K562 (cell line): ENCODE measurements around the gene ABHD16A. TPM values are rescaled to one million over a fixed set of nuclear protein-coding genes. Genes with fewer than 3 reads are reported as not detected.
A peak's percentile ranks its signal among the peaks of the same experiment; 100 is the strongest.

Experiments used
- CC2D1A ChIP-seq: fragments of 450-650 bp; IDR thresholded peaks from 2 replicates; pipeline ENCODE4 v1.6.1; 2017; ENCODE audit warnings: mild to moderate bottlenecking
- FOXA3 ChIP-seq, 2 experiments: fragments of 450-650 bp in 1 of 2; sonication (generic) in 1 of 2; formaldehyde crosslinking; IDR thresholded peaks in 1 of 2; conservative IDR thresholded peaks in 1 of 2; 2 replicates each; pipeline versions ENCODE4 v1.4.0 to v1.8.0; 2020 to 2022; ENCODE audit warnings: mild to moderate bottlenecking in 2 of 2, missing genetic modification reagents in 1 of 2
- FOXM1 ChIP-seq, 2 experiments: fragments of 450-650 bp in 1 of 2; sonication (generic) in 1 of 2; formaldehyde crosslinking in 1 of 2; IDR thresholded peaks; 2 replicates each; pipeline versions ENCODE4 v1.6.1 to v1.9.0; 2017 to 2022; ENCODE audit warnings: low read depth in 2 of 2, mild to moderate bottlenecking in 2 of 2, missing genetic modification reagents in 1 of 2, moderate library complexity in 1 of 2
- HOXB6 ChIP-seq: fragments of 250-450 bp; sonication (Bioruptor Pico); IDR thresholded peaks from 2 replicates; pipeline ENCODE4 v1.5.1; 2022; ENCODE audit warnings: mild to moderate bottlenecking, borderline replicate concordance
- KAT2B ChIP-seq: IDR thresholded peaks from one replicate; pipeline ENCODE4 v1.6.1; 2012; ENCODE audit warnings: low read depth, mild to moderate bottlenecking, control low read depth, inconsistent platforms, low read length, moderate library complexity
- NEUROD1 ChIP-seq: fragments of 150-350 bp; IDR thresholded peaks from 2 replicates; pipeline ENCODE4 v1.6.1; 2014; ENCODE audit warnings: borderline replicate concordance, low read length, low read depth; ENCODE audit not compliant: partially characterized antibody
- NR2C2 ChIP-seq, 2 experiments: fragments of 200-800 bp in 1 of 2; sonication (Bioruptor generic) in 1 of 2; sonication (generic) in 1 of 2; formaldehyde crosslinking in 1 of 2; IDR thresholded peaks; 2 replicates each; pipeline versions ENCODE4 v1.6.1 to v1.8.0; 2016 to 2022; ENCODE audit warnings: mild to moderate bottlenecking in 1 of 2, missing compliant biosample characterization in 1 of 2, missing genetic modification characterization in 1 of 2, missing genetic modification reagents in 1 of 2
- PTBP1 ChIP-seq: fragments of 200-400 bp; formaldehyde crosslinking; IDR thresholded peaks from 2 replicates; pipeline ENCODE4 v1.6.1; 2017; ENCODE audit warnings: low read depth, low read length
- PTRF ChIP-seq: fragments of 450-650 bp; IDR thresholded peaks from 2 replicates; pipeline ENCODE4 v1.6.1; 2016; ENCODE audit warnings: mild to moderate bottlenecking, missing genetic modification characterization, missing compliant biosample characterization
- RBM39 ChIP-seq: fragments of 200-400 bp; formaldehyde crosslinking; optimal IDR thresholded peaks from 2 replicates; pipeline ENCODE3; 2018; ENCODE audit warnings: low read depth, low read length
- SRSF3 ChIP-seq: fragments of 200-400 bp; formaldehyde crosslinking; IDR thresholded peaks from 2 replicates; pipeline ENCODE4 v1.6.1; 2016; ENCODE audit warnings: mild to moderate bottlenecking, low read length, moderate library complexity; ENCODE audit not compliant: insufficient read depth
- TBL1XR1 ChIP-seq, 2 experiments: IDR thresholded peaks; 2 replicates each; pipeline ENCODE4 v1.6.1; 2012; ENCODE audit warnings: improper control_type of control experiment in 2 of 2, low read length in 2 of 2, mild to moderate bottlenecking in 1 of 2
- THRAP3 ChIP-seq: fragments of 450-650 bp; IDR thresholded peaks from 2 replicates; pipeline ENCODE4 v1.6.1; 2016; ENCODE audit warnings: mild to moderate bottlenecking, inconsistent platforms, borderline replicate concordance
- TOE1 ChIP-seq, 2 experiments: fragments of 450-650 bp in 1 of 2; sonication (generic) in 1 of 2; formaldehyde crosslinking in 1 of 2; IDR thresholded peaks; 2 replicates each; pipeline versions ENCODE4 v1.7.1 to v1.8.0; 2016 to 2022; ENCODE audit warnings: borderline replicate concordance in 2 of 2, mild to moderate bottlenecking in 2 of 2, antibody characterized with exemption in 1 of 2, inconsistent platforms in 1 of 2, low read depth in 1 of 2, missing genetic modification reagents in 1 of 2, moderate library complexity in 1 of 2
- ZNF584 ChIP-seq: fragments of 200-800 bp; sonication (Bioruptor generic); IDR thresholded peaks from 2 replicates; pipeline ENCODE4 v1.6.1; 2016; ENCODE audit warnings: low read depth, mild to moderate bottlenecking, missing genetic modification characterization, missing compliant biosample characterization
- polyA plus RNA-seq, 8 experiments: library from polyadenylated mRNA; depleted of rRNA in 4 of 8; stranded (reverse) in 5 of 8; unstranded in 3 of 8; fragments of >200 nt; fragmentation: Nextera tagmentation in 2 of 8; fragmentation: Illumina TruSeq in 1 of 8; extraction: Ambion mirVana in 2 of 8; extraction: Trizol in 1 of 8; gene quantifications; 2 replicates each; pipeline versions ENCODE4 v1.2.1 to v1.2.3, GENCODE V29; 2011 to 2014; ENCODE audit warnings: inconsistent platforms in 1 of 8, missing spikeins in 1 of 8
- total RNA-seq, 7 experiments: library from RNA; depleted of rRNA in 6 of 7; stranded (reverse); fragments of >200 nt in 6 of 7; fragmentation: Illumina TruSeq in 2 of 7; extraction: Trizol in 2 of 7; gene quantifications; 2 replicates each; pipeline versions ENCODE4 v1.2.1 to v1.2.3, GENCODE V29; 2011 to 2021; ENCODE audit warnings: low replicate concordance in 1 of 7
- TF ChIP-seq, protein P1 (sequence below): sonication (generic); formaldehyde crosslinking; IDR thresholded peaks from 2 replicates; pipeline ENCODE4 v1.8.0; 2022; ENCODE audit warnings: mild to moderate bottlenecking, missing genetic modification reagents, borderline replicate concordance
- TF ChIP-seq, protein P2 (sequence below): sonication (generic); formaldehyde crosslinking; IDR thresholded peaks from 2 replicates; pipeline ENCODE4 v1.8.0; 2022; ENCODE audit warnings: missing genetic modification reagents, mild to moderate bottlenecking, borderline replicate concordance
- TF ChIP-seq, protein P3 (sequence below): sonication (generic); formaldehyde crosslinking; IDR thresholded peaks from 2 replicates; pipeline ENCODE4 v1.9.0; 2022; ENCODE audit warnings: mild to moderate bottlenecking, missing genetic modification reagents

The ABHD16A gene
- total and polyA plus RNA-seq, 9 of the 15 experiments (the other 6 are each of a cell fraction or from before 2014, with no cell fraction given) = 25.8 to 120 (median 81.6) TPM

DNA sequence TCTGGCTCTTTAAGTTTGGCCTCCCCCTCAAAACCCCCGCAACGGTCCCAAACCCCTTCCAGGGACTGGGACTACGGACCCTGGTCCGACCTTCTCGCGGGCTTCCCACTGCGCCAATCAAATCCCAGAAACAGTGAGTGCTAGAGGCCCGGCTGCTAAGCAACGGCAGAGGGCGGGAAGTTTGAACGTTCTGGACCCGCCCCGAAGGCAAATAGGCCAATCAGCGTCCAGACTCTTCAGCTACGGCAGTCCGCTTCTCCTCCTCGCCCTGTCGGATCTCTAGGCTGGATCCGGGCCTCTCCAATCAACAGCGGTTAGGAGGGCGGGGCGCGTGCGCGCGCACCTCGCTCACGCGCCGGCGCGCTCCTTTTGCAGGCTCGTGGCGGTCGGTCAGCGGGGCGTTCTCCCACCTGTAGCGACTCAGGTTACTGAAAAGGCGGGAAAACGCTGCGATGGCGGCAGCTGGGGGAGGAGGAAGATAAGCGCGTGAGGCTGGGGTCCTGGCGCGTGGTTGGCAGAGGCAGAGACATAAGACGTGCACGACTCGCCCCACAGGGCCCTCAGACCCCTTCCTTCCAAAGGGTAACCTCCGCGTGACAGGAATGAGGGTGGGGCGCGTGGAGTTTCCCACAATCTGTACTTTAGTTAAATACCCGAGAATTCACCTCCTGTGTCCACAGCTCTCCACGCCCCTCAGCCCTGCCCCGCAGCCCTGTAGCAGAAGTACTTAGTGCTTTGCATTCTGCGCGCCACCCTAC lies 36.7 kb upstream of the ABHD16A start, which contains the start of gene MSH5 (continued):
- TF ChIP-seq FOXA3 (CRISPR knock-in tag; conservative IDR thresholded peaks at IDR 0.05 in 1 of 2, IDR thresholded peaks at IDR 0.05 in 1 of 2) (peak in 1 of 2 experiments; percentile 95; a peak in 2 of 4 replicates), PTBP1 (0 out of 2 replicates have a peak, but pooled peaks have one; percentile 0), NR2C2 (CRISPR knock-in tag; IDR thresholded peaks at IDR 0.05) (peak; percentile 74; the same call in 1 of the 2 replicates), NR2C2 (tag; IDR thresholded peaks at IDR 0.05) (no peak), CC2D1A (peak; percentile 61), PTRF (tag) (no peak), TBL1XR1 (IDR thresholded peaks at IDR 0.05; ENCODE audit: low read length in 2 of 2) (peak; percentile 38 to 80; a peak in 3 of 4 replicates), KAT2B (no peak), TOE1 (IDR thresholded peaks at IDR 0.05; ENCODE audit: borderline replicate concordance) (no peak), TOE1 (CRISPR knock-in tag; IDR thresholded peaks at IDR 0.05; ENCODE audit: borderline replicate concordance, low read depth) (peak; percentile 97; the same call in 1 of the 2 replicates), RBM39 (peak; percentile 93), THRAP3 (no peak), HOXB6 (CRISPR knock-in tag) (peak; percentile 69; the same call in 1 of the 2 replicates), SRSF3 (peak; percentile 99), NEUROD1 (peak; percentile 98), FOXM1 (IDR thresholded peaks at IDR 0.05; ENCODE audit: low read depth) (no peak), FOXM1 (CRISPR knock-in tag; IDR thresholded peaks at IDR 0.05; ENCODE audit: low read depth) (peak; percentile 97), ZNF584 (CRISPR knock-in tag) (no peak)
- TF ChIP-seq, protein P1, sequence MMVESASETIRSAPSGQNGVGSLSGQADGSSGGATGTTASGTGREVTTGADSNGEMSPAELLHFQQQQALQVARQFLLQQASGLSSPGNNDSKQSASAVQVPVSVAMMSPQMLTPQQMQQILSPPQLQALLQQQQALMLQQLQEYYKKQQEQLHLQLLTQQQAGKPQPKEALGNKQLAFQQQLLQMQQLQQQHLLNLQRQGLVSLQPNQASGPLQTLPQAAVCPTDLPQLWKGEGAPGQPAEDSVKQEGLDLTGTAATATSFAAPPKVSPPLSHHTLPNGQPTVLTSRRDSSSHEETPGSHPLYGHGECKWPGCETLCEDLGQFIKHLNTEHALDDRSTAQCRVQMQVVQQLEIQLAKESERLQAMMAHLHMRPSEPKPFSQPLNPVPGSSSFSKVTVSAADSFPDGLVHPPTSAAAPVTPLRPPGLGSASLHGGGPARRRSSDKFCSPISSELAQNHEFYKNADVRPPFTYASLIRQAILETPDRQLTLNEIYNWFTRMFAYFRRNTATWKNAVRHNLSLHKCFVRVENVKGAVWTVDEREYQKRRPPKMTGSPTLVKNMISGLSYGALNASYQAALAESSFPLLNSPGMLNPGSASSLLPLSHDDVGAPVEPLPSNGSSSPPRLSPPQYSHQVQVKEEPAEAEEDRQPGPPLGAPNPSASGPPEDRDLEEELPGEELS = peak; percentile 98; the same call in 1 of the 2 replicates
- TF ChIP-seq, protein P2, sequence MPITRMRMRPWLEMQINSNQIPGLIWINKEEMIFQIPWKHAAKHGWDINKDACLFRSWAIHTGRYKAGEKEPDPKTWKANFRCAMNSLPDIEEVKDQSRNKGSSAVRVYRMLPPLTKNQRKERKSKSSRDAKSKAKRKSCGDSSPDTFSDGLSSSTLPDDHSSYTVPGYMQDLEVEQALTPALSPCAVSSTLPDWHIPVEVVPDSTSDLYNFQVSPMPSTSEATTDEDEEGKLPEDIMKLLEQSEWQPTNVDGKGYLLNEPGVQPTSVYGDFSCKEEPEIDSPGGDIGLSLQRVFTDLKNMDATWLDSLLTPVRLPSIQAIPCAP = peak; percentile 95
- TF ChIP-seq, protein P3, sequence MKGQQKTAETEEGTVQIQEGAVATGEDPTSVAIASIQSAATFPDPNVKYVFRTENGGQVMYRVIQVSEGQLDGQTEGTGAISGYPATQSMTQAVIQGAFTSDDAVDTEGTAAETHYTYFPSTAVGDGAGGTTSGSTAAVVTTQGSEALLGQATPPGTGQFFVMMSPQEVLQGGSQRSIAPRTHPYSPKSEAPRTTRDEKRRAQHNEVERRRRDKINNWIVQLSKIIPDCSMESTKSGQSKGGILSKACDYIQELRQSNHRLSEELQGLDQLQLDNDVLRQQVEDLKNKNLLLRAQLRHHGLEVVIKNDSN = peak; percentile 88
